HG03175 (cell line): Measurements from ENCODE around the gene PCDHA9.
"Not testable (repeated sequence)": the region's sequence is repeated elsewhere in the genome, so short reads cannot be mapped to it uniquely, and the experiment has no call there.

ENCODE experiments used
- ATAC-seq: cut with Tn5 transposase; IDR thresholded peaks from one replicate; pipeline ENCODE4 v1.9.1; 2021; ENCODE audit warnings: mild to moderate bottlenecking, moderate library complexity; ENCODE audit not compliant: unreplicated experiment

PCDHA9 gene

GRCh38 chr5:140848139-140849102, at the start of gene PCDHA9:
Gene PCDHA9, plus strand, starts transcription at chr5:140848382. Its CDS starts 114 bp downstream, at chr5:140848496.
- ATAC-seq: not testable (repeated sequence)

GRCh38 chr5:140800816-140801493, 47.2 kb upstream of the PCDHA9 start, which contains the start of gene PCDHA3:
Gene PCDHA3, plus strand, starts transcription at chr5:140801057.
- no peak for ATAC-seq

GRCh38 chr5:140801494-140801841, 46.7 kb upstream of the PCDHA9 start:
- no peak for ATAC-seq

GRCh38 chr5:140802381-140802780, 45.8 kb upstream of the PCDHA9 start:
- ATAC-seq: not testable (repeated sequence)

GRCh38 chr5:140802781-140803271, 45.4 kb upstream of the PCDHA9 start:
- no peak for ATAC-seq

GRCh38 chr5:140806834-140807775, 41.1 kb upstream of the PCDHA9 start, which contains the start of gene PCDHA4:
Gene PCDHA4, plus strand, starts transcription at chr5:140807068.
- ATAC-seq: no peak

GRCh38 chr5:140808241-140808888, 39.8 kb upstream of the PCDHA9 start:
- ATAC-seq: not testable (repeated sequence)

GRCh38 chr5:140808889-140809291, 39.3 kb upstream of the PCDHA9 start:
- no peak for ATAC-seq

GRCh38 chr5:140821375-140822280, 26.6 kb upstream of the PCDHA9 start, which contains the start of gene PCDHA5:
Gene PCDHA5, plus strand, starts transcription at chr5:140821613.
- ATAC-seq: no peak

GRCh38 chr5:140822281-140822629, 25.9 kb upstream of the PCDHA9 start:
- no peak for ATAC-seq

GRCh38 chr5:140822969-140823368, 25.2 kb upstream of the PCDHA9 start:
- ATAC-seq: not testable (repeated sequence)

- no peak for ATAC-seq
These were observed 24.7 kb upstream of the PCDHA9 start for GRCh38 chr5:140823475-140823874.

- ATAC-seq: no peak
These were observed 20.3 kb upstream of the PCDHA9 start, which contains the start of gene PCDHA6 for GRCh38 chr5:140827704-140828361. Gene PCDHA6, plus strand, starts transcription at chr5:140827960. Its CDS starts 132 bp downstream, at chr5:140828092.

GRCh38 chr5:140828362-140828737, 19.8 kb upstream of the PCDHA9 start:
- ATAC-seq: no peak

- not testable (repeated sequence) for ATAC-seq
These were observed 18.4 kb upstream of the PCDHA9 start for GRCh38 chr5:140829511-140830501.

GRCh38 chr5:140833993-140834392, 14.2 kb upstream of the PCDHA9 start, which contains the start of gene PCDHA7:
Gene PCDHA7, plus strand, starts transcription at chr5:140834269. Its CDS starts 115 bp downstream, at chr5:140834384.
- ATAC-seq: no peak

- ATAC-seq: not testable (repeated sequence)
These were observed 13.7 kb upstream of the PCDHA9 start for GRCh38 chr5:140834439-140835008.
